COLO668 (cell line): Measurements from ENCODE around the gene NDUFB11.
"Not testable (repeated sequence)": the region's sequence is repeated elsewhere in the genome, so short reads cannot be mapped to it uniquely, and the experiment has no call there.

Source experiments
- DNase-seq: peaks from one replicate; lab custom pipeline; 2025; ENCODE audit not compliant: unreplicated experiment; lab: John Stamatoyannopoulos, UW

NDUFB11 gene

DNA sequence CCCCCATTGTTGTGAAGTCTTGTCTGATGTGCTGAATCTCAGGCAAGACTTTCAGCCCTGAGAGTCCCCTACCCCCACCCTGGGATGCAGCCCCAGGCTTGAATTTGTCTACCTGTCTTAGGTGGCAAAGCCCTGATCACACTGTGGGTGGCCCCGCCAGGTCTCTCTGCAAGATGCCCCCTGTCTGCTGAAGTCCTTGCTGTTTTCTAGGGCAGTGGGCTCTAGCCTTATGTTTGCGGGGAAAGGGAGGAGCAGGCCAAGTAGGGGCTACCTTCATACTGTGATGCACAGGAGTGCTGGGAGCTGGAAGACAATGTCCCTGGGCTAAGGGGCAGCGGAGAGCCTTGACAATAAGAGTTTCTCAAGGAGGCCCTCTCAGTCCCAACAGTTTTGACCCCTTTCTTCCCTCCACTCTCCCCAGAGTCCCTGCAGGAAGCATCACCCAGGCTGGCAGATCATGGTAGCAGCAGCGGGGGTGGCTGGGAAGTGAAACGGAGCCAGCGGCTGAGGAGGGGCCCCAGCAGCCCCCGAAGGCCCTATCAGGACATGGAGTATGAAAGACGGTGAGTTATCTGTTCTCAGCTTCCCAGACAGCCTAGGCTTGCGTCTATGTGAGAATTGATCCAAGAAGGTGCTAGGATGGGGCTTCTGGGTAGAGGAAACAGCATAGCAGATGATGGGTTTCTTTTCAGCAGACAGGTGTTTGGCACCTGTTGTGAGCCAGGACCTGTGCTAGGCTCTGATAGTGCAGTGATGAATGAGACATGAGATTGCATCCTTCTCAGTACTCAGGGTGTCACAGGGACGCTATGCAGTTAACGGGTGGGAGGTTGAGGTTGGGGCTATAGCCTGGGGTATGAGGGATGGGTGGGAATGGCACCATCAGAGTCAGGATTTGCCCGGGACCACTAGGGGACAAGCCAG lies 2.7 kb upstream of the NDUFB11 start:
- no peak for DNase-seq

DNA sequence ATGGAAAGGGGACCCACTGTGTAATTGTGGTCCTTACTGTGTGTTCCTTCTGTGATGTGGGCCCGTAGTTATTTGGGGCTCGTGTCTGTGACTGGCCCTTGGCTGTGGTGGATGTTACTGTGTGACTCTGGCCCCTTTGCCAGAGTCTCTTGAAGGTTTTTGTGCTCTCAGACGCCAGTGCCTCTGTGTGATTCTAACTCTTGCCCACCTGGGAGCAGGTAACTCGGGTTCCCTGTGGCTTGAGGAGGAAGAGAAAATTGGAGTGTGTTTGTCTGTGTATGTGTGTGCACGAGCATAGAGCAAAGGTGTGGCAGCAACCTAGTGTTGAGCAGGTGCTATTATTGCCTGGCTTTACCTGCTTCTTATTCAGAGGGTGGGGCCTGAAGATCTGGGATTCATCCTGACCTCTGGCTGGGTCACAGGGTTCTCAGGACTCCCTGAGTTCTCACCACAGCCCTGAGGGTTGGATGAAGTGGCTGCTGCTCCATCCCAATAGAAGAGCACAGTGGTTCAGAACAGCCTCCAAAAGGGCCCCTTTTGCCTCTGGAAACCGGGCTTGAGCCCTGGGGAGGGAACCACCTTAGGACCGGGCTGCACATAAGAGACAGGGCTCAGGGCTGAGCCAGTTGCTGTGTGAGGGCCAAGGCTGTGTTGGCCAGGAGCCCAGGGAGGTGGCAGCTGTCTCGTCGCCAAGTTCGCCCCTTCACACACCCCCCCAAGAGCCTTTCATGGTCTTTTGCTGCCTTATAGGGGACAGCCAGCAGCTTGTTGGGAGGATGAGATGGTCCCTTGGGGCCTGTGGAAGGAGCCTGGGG lies 1.8 kb upstream of the NDUFB11 start:
- peak; percentile 18 for DNase-seq

DNA sequence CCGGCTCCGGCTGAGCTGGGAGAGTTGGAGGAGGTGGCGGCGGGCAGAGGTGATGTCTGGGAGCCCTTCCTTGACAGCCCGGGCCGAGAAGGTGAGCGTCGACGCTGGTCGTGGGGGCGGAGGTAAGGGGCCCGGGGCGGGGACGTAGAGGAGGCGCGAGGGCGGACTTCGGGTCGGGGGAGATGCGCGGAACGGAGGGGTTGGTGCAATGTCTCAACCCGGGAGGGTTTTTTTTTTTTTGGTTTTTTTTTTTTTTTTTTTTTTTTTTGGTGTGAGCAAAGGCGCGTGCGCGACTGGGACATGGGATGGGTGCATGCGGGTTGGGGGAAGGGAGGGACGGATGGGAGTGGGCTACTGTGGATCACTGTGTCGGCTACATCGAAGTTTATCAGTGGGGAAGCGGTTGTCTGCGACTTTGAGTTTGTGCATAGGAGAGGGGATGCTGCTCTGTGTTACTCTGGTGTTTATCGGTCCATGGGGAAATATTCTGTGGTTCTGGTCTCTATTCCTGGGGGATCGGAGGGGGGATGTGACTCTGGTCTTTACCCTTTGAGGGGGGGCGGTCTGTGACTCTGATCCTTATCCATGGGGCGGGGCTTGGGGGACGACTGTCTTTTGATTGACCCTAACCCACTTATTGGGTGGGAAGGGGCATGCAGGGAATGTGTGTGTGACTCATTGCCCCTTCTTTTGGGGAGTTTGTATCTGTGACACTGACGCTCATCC lies 1.1 kb upstream of the NDUFB11 start:
- DNase-seq: peak; percentile 60

DNA sequence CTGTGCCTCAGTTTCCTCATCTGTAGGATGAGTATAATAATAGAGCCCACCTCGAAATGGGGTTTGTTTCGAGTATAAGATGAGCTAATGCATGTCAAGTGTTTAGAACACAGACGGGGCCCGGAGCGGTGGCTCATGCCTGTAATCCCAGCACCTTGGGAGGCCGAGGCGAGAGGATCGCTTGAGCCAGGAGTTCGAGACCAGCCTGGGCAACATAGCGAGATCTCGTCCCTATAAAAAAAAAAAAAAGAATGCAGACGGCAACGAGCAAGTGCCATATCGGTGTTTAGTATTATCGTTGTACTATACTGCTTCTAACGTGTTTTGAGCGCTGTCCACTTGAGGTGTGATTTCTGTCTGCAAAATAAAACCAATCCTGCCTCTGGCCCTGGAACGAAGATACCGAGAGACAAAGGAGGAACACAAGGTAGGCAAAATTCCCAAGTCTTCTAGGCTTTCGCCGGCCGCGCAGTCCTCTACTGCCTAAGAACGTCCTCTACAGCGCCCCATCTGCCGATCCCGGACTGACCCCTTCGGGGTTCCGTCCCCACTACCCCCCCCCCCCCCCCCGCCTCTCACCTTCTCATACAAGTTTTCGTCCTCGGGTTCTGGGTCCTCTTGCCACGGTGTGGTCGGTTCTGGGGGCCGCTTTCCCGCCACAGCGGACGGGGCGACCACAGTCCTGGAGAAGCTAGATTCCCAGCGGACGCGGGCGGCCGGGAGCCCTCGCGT lies 442 bp downstream of the NDUFB11 start:
- DNase-seq: peak; percentile 42

DNA sequence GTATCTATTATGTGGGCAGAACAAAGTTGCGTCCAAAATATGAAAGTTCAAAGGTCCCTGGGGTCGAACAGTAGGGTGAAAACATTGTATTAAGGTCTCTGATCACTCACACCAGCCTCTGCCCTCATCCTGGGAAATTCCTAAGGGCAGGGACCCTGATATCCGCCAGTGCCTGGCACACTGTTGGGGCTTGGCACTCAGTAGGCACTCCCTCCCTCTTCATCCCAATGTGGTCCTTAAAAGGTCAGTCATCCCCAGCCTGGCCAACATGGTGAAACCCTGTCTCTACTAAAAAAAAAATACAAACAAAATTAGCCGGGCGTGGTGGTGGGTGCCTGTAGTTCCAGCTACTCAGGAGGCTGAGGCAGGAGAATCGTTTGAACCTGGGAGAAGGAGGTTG lies 6.3 kb downstream of the NDUFB11 start:
- DNase-seq: no peak

DNA sequence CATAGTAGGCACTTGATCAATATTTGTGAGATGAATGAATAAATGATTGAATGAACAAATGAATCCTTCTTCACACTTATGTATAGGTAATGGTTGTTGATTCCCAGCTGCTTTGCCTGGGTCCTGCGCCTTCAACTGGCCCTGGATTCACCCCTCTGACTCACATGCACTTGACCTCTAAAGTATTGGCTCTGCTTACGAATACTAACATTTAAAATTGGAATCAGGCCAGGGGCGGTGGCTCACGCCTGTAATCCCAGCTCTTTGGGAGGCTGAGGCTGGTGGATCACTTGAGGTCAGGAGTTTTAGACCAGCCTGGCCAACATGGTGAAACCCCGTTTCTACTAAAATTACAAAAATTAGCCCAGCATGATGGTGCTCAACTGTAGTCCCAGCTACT lies 8.9 kb downstream of the NDUFB11 start:
- peak; percentile 12 for DNase-seq

DNA sequence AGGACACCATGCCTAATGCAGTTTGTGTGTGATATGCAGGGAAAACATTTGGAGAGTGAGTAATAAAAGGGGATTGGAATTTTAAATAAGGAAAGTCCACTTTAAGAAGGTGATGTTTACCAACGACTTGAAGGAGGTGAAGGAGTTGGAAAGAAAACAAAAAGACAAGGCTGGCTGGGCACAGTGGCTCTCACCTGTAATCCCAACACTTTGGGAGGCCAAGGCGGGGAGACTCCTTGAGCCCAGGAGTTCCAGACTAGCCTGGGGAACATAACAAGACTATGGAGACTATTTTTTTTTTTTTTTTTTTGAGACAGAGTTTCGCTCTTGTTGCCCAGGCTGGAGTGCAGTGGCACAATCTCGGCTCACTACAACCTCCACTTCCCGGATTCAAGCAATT lies 11.0 kb downstream of the NDUFB11 start:
- DNase-seq: no peak

DNA sequence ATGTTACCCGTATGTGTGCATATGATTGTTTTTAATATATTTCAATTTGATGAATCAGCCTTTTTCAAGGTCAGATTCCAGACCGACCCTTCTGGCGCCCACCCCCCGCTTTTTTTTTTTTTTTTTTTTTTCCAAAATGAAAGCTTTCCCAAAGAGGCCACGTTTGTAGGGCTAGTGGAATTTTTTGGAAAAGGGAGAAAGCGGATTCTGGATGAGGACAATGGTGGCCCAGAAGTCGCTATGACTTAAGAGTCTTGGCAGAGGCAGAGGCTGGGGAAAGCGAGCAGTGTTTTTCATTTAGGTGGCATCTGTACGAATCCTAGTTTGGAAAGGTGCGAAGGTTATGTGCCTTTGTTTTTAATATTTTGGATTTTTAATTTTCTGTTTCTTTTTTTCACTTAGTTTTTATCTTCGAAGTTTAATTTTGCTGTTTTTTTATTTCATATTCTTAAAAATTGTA lies 14.6 kb downstream of the NDUFB11 start:
- DNase-seq: no peak

DNA sequence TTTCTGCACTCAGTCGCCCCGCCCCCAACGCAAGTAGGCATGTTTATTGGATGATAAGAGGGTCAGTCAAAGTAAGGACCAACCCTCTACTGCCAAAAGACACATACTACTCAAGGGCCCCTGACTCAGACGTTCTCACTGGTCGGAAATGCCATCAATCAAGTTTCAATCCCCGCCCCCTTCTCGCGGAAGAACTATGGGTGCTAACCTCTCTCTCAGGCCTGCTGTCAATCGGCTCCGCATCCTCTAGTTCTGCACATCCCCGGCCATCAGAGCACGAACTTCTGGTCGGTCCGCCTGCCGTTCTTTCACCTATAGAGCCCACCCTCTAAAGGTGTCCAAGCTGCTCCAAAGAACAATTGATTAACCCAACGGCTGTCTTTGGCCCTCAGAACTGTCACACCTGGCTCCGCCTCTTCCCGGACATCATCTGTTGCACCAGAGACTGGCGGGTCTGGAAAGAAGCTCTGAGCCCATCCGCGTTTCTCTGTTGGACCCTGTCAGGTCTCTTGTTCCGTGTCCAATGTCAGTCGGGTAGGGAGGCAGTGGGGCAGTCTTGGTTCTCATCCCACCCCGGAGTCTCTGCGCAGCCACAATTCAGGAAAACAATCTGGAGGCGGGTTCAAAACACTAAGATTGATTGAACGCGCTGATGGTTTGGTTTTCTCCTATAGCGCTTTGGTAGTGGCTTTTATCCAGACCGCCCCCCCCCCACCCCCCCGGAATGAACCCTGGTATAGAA lies 15.2 kb downstream of the NDUFB11 start:
- DNase-seq: peak; percentile 91

DNA sequence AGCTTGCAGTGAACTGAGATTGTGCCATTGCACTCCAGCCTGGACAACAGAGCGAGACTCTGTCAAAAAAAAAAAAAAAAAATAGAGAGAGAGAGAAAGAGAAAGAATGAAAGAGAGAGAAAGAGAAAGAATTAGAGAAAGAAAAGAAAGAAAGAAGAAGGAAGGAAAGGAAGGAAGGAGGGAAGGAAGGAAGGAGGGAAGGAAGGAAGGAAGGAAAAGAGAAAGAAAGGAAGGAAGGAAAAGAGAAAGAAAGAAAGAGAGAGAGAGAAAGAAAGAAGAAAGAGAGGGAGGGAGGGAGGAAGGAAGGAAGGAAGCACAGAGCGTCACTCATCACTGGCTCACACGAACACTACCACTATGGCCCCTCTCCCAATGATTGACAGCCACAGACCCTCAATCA lies 20.0 kb downstream of the NDUFB11 start:
- not testable (repeated sequence) for DNase-seq

DNA sequence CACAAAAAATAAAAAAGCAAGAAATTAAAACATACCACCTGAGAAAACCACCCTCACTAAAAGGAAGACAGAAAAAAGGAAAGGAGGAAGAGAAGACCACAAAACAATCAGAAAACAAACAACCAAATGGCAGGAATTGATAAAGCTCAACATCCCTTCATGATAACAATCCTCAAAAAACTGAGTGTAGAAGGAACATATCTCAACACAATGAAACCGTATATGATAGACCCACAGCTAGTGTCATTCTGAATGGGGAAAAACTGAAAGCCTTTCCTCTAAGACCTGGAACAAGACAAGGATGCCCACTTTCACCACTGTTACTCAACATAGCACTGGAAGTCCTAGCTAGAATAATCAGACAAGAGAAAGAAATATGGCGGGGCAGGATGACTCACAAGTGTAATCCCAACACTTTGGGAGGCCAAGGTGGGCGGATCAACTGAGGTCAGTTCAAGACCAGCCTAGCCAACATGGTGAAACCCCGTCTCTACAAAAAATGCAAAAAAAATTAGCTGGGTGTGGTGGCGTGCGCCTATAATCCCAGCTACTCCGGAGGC lies 27.9 kb downstream of the NDUFB11 start:
- not testable (repeated sequence) for DNase-seq

DNA sequence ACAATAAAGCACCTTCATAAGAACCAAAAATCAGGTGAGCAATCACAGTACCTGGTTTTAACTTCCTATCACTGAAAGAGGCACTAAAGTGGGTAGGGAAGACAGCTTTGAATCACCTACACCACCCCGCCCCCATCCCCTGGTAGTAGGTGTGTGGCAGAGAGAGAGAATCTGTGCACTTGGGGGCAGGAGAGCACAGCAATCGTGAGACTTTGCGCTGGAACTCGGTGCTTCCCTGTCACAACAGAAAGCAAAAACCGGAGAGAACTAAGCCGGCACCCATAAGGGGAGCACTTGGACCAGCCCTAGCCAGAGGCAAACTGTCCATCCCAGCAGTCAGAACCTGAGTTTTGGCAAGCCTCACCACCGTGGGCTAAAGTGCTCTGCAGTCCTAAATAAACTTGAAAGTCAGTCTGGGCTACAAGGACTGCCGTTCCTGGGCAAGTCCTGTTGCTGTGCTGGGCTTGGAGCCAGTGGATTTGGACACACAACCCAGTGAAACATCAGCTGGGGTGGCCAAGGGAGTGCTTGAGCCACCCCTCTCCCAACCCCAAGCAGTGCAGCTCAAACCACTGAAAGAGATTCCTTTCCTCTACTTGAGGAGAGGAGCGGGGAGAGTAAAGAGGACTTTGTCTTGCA lies 32.1 kb downstream of the NDUFB11 start:
- DNase-seq: no peak

DNA sequence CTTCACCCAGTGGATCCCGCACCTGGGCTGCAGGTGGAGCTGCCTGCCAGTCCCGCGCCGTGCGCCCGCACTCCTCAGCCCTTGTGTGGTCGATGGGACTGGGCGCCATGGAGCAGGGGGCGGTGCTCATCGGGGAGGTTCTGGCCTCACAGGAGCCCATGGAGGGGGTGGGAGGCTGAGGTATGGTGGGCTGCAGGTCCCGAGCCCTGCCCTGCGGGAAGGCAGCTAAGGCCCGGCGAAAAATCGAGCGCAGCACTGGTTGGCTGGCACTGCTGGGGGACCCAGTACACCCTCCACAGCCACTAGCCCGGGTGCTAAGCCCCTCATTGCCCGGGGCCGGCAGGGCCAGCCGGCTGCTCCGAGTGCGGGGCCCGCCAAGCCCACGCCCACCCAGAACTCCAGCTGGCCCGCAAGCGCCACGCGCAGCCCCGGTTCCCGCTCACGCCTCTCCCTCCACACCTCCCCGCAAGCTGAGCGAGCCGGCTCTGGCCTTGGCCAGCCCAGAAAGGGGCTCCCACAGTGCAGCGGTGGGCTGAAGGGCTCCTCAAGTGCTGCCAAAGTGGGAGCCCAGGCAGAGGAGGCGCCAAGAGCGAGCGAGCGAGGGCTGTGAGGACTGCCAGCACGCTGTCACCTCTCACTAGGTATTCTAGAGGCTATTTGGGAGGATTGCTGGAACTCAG lies 33.4 kb downstream of the NDUFB11 start:
- not testable (repeated sequence) for DNase-seq

DNA sequence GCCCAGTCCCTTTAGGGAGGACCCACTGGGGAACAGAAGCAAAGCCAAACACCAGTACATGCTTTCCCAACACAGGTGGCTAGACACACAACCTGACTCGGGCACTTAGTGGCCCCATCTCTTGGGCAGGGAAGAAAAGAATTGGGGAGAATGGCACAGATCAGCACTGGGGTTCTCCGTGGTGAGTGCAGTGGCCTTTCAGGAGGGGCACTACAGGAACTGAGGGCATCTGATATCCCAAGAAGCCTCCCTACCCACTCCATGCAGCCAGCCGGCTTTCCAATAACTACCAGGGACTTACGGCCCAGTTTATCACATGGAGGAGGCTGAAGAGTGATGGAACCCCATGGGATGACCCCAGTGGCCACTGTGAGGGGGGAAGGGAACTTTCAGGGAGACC lies 43.3 kb downstream of the NDUFB11 start:
- DNase-seq: no peak

DNA sequence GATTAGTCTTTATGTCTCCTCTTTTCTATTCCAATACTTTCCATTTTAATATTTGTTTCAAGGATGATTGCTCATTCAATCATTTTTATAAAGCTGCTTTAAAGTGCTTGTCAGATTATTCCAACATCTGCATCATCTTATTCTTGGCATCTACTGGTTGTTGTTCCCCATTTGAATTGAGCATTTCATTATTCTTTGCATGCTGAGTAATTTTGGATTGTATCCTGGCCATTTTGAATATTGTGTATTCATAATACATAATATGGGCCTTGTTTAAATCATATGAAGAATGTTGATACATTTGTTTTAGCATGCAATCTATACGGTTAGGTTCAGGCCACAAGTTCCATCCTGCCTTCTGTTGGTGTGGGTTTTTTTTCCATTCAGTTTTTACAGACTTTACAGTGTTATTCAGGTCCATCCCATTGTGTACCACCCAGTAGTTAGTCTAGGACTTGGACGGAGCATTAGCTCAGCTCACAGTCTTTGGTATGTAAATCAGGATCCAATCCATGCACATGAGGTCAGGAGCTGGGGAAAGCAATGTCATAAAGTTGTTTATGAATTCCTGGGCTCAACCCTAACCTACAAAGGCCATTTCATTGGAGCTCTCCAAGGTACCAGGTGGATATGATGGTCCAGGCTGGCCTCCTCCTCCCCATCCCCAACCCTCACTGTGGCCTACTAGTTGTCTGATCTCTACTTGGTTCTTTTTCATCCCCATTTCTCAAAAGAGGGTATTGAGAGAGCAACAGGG lies 46.0 kb downstream of the NDUFB11 start:
- no peak for DNase-seq

DNA sequence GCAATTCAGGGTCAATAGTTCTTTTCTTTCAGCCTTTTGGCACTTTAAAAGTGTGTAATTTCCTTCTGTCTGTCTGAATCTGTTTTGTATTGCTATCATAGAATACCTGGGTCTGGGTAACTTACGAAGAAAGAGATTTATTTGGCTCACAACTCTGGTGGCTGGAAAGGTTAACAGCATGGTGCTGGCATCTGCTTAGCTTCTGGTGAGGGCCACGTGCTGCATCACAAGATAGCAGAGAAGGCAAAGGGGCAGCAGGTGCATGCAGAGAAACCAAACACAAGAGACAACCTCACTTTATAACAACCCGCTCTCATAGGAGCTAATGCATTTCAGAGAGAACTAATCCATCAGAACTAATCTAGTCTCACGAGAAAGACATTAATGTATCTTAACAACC lies 47.5 kb downstream of the NDUFB11 start:
- DNase-seq: no peak

DNA sequence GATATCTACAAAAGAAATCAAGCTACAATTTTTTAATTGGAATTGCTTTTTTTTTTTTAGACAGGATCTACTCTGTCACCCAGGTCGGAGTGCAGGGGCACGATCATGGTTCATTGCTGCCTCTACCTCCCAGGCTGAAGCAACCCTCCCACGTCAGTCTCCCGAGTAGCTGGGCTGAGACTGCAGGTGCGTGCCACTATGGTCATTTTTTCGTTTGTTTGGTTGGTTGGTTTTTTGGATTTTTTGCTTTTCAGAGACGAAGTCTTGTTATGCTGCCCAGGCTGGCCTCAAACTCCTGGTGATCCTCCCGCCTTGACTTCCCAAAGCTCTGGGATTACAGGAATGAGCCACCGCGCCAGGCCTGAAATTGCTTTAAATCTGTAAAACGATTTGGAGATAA lies 50.6 kb downstream of the NDUFB11 start:
- no peak for DNase-seq

DNA sequence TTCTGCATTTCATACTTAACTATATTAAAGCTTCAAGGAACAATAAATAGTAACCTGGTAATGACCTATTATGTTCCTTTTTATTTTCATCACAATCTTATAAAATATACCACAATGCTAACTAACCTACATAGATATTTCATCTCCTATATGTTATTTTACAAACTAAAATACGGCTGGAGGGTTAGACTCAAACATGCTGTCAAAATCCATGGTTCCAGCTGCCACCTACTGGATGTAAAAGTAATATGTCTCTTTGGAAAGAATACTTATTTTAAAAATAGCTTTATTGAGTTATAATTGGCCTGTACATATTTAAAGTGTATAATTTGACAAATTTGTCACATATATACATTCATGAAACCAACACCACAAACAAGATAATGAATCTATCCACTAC lies 51.3 kb downstream of the NDUFB11 start:
- DNase-seq: no peak
